Spleen (tissue), 11 donors: ENCODE measurements around the gene SECTM1. TPM values are rescaled to one million over a fixed set of nuclear protein-coding genes. Genes with fewer than 3 reads are reported as not detected.

Experiments used
- DNase-seq: peaks from one replicate; pipeline ENCODE4 v3.0.0-alpha.2; 2020
- H3K27ac ChIP-seq, 8 donors: fragments of 200-600 bp; sonication (generic) in 7 of 8; 1 replicate in 4 of 8; 2 replicates in 4 of 8; pipeline versions ENCODE4 v1.5.0 to v1.8.0; 2016 to 2021; ENCODE audit warnings: inconsistent platforms in 4 of 8, mild to moderate bottlenecking in 4 of 8, moderate library complexity in 1 of 8
- H3K27me3 ChIP-seq, 7 donors: fragments of 200-600 bp; sonication (generic) in 6 of 7; replicated peaks in 1 of 7; 1 replicate in 4 of 7; 2 replicates in 3 of 7; pipeline versions ENCODE4 v1.5.0 to v1.8.0; 2016 to 2021; ENCODE audit warnings: inconsistent platforms in 3 of 7, mild to moderate bottlenecking in 1 of 7
- H3K36me3 ChIP-seq, 6 donors: fragments of 200-600 bp; sonication (generic) in 5 of 6; 1 replicate in 4 of 6; 2 replicates in 2 of 6; pipeline versions ENCODE4 v1.5.0 to v1.8.0; 2016 to 2021; ENCODE audit warnings: inconsistent platforms in 2 of 6
- H3K4me1 ChIP-seq, 6 donors: fragments of 200-600 bp; sonication (generic) in 5 of 6; 1 replicate in 3 of 6; 2 replicates in 3 of 6; pipeline versions ENCODE4 v1.5.0 to v1.8.0; 2016 to 2021; ENCODE audit warnings: inconsistent platforms in 3 of 6
- H3K4me3 ChIP-seq, 8 donors: fragments of 200-600 bp; sonication (generic) in 7 of 8; 1 replicate in 4 of 8; 2 replicates in 4 of 8; pipeline versions ENCODE4 v1.5.0 to v1.8.0; 2016 to 2021; ENCODE audit warnings: inconsistent platforms in 4 of 8, mild to moderate bottlenecking in 4 of 8, moderate library complexity in 2 of 8
- H3K9me3 ChIP-seq, 8 donors: fragments of 200-600 bp; sonication (generic) in 7 of 8; 1 replicate in 4 of 8; 2 replicates in 4 of 8; pipeline versions ENCODE4 v1.5.0 to v1.8.0; 2016 to 2021; ENCODE audit warnings: inconsistent platforms in 4 of 8
- CTCF ChIP-seq, 11 experiments: fragments of 200-600 bp in 7 of 11; fragments of 450-650 bp in 4 of 11; sonication (generic) in 4 of 11; IDR thresholded peaks in 8 of 11; conservative IDR thresholded peaks in 3 of 11; 1 replicate in 7 of 11; 2 replicates in 4 of 11; pipeline versions ENCODE4 v1.4.0 to v1.8.0; 2016 to 2021; ENCODE audit warnings: antibody characterized with exemption in 11 of 11, inconsistent platforms in 4 of 11, mild to moderate bottlenecking in 1 of 11
- POLR2A ChIP-seq, 3 donors: fragments of 450-650 bp; IDR thresholded peaks; one replicate each; pipeline ENCODE4 v1.5.1; 2017; ENCODE audit warnings: antibody characterized with exemption in 3 of 3, mild to moderate bottlenecking in 1 of 3
- POLR2AphosphoS5 ChIP-seq, 3 donors: sonication (generic); formaldehyde crosslinking; IDR thresholded peaks; one replicate each; pipeline ENCODE4 v1.5.1; 2017; ENCODE audit warnings: antibody characterized with exemption in 3 of 3
- WGBS, 5 donors: extraction: QIAGEN DNeasy Blood & Tissue Kit in 3 of 5; methylation state at CpG; one replicate each; pipeline versions ENCODE4 v1.1.5 to v1.1.7; 2013 to 2018; 5-methylcytosine and 5-hydroxymethylcytosine counted together
- intact Hi-C: fragments of 100-400 bp; cut with DNase I; formaldehyde crosslinking; loops from one replicate; pipeline ENCODE4 v1.15.0; 2023; ENCODE audit warnings: low total_unique reads
- polyA plus RNA-seq, 3 donors: library from polyadenylated mRNA; stranded (reverse); fragments of 200-250 nt; gene quantifications; one replicate each; pipeline ENCODE4 v1.2.1, GENCODE V29; 2013
- total RNA-seq, 7 donors: library from RNA; depleted of rRNA in 3 of 7; stranded (reverse); fragments of >200 nt in 3 of 7; fragmentation: NEBNext Ultra II Directional in 4 of 7; extraction: Animal tissue kit (Norgen Biotek cat#: 25700) in 4 of 7; gene quantifications; one replicate each; pipeline versions ENCODE4 v1.1.0 to v1.2.1, GENCODE V29; 2016 to 2021
- donor health status: healthy with polysubstance abuse.
- donor health status: DM: no; HTN: no; CAD: no; lungs with moderate emphysema.
- donor health status: DM: no; HTN: no; CAD: no.
- donor health status: Bipolar disorder and iron deficiency.
- donor health status: healthy.
- donor health status: DM: no; HTN: no; CAD: no.
- donor health status: DM: yes; HTN: yes; CAD: no.

The SECTM1 gene
- total and polyA plus RNA-seq, 10 donors: 6.0 to 141 (median 60.4) TPM

GRCh38 chr17:82278308-82278707 lies 55.3 kb downstream of the SECTM1 start:
- H3K9me3 ChIP-seq: no peaks in the 10 kb centered on the region
- H3K4me1 ChIP-seq: peaks cover 6 to 58% (median 30%) of the 10 kb centered on the region in 6 donors
- H3K4me3 ChIP-seq: no peak overlapping the region
- intact Hi-C loops: no loop called here
- no peak for TF ChIP-seq POLR2A (IDR thresholded peaks at IDR 0.05)
- no peak for TF ChIP-seq POLR2AphosphoS5 (IDR thresholded peaks at IDR 0.05)
- no peak for TF ChIP-seq CTCF (IDR thresholded peaks at IDR 0.05 in 8 of 11, conservative IDR thresholded peaks at IDR 0.05 in 3 of 11)
- peak overlapping the region in 3 of 8 donors; percentile 80 to 89 (median 81) for H3K27ac ChIP-seq
- no peaks in the 10 kb centered on the region for H3K36me3 ChIP-seq
- no peak for DNase-seq
- 76 to 88% (median 87%) methylated on average over 9 of the region's 9 CpGs for WGBS, 5 donors
- H3K27me3 ChIP-seq: no peaks in the 10 kb centered on the region

- intact Hi-C loops: no loop called here
- H3K27me3 ChIP-seq: no peaks in the 10 kb centered on the region
- no peaks in the 10 kb centered on the region for H3K36me3 ChIP-seq
- no peaks in the 10 kb centered on the region for H3K9me3 ChIP-seq
- no peak overlapping the region for H3K27ac ChIP-seq
- TF ChIP-seq POLR2A (IDR thresholded peaks at IDR 0.05) (no peak), POLR2AphosphoS5 (IDR thresholded peaks at IDR 0.05) (no peak), CTCF (IDR thresholded peaks at IDR 0.05 in 8 of 11, conservative IDR thresholded peaks at IDR 0.05 in 3 of 11) (no peak)
- DNase-seq: peak; percentile 50
- 83 to 92% (median 86%) methylated on average over 12 of the region's 12 CpGs for WGBS, 5 donors
- peaks cover 6 to 53% (median 28%) of the 10 kb centered on the region in 6 donors for H3K4me1 ChIP-seq
- H3K4me3 ChIP-seq: no peak overlapping the region
These were observed 55.7 kb downstream of the SECTM1 start for GRCh38 chr17:82277851-82278250.

- peaks cover 0 to 3% (median 1%) of the 10 kb centered on the region in 6 donors for H3K36me3 ChIP-seq
- H3K4me1 ChIP-seq: peaks cover 9 to 51% (median 28%) of the 10 kb centered on the region in 6 donors
- H3K4me3 ChIP-seq: no peak overlapping the region
- WGBS, 5 donors: 84 to 97% (median 95%) methylated on average over 5 of the region's 5 CpGs
- no peaks in the 10 kb centered on the region for H3K27me3 ChIP-seq
- H3K27ac ChIP-seq: peak overlapping the region in 1 of 8 donors; percentile 0
- intact Hi-C loops: no loop called here
- no peak for DNase-seq
- H3K9me3 ChIP-seq: no peaks in the 10 kb centered on the region
- no peak for TF ChIP-seq POLR2A (IDR thresholded peaks at IDR 0.05)
- TF ChIP-seq POLR2AphosphoS5 (IDR thresholded peaks at IDR 0.05): no peak
- no peak for TF ChIP-seq CTCF (IDR thresholded peaks at IDR 0.05 in 8 of 11, conservative IDR thresholded peaks at IDR 0.05 in 3 of 11)
These were observed 56.6 kb downstream of the SECTM1 start for GRCh38 chr17:82276938-82277337.

GRCh38 chr17:82275326-82275725 lies 58.2 kb downstream of the SECTM1 start:
- Histone ChIP-seq H3K27me3 (no peaks in the 10 kb centered on the region), H3K4me1 (peaks cover 25 to 51% (median 32%) of the 10 kb centered on the region in 6 donors), H3K36me3 (peaks cover 0 to 19% (median 16%) of the 10 kb centered on the region in 6 donors), H3K4me3 (no peak overlapping the region), H3K9me3 (no peaks in the 10 kb centered on the region), H3K27ac (no peak overlapping the region)
- intact Hi-C loops: no loop called here
- TF ChIP-seq POLR2AphosphoS5 (IDR thresholded peaks at IDR 0.05): no peak
- no peak for TF ChIP-seq CTCF (IDR thresholded peaks at IDR 0.05 in 8 of 11, conservative IDR thresholded peaks at IDR 0.05 in 3 of 11)
- TF ChIP-seq POLR2A (IDR thresholded peaks at IDR 0.05): no peak
- DNase-seq: peak; percentile 66
- 84 to 95% (median 90%) methylated on average over 14 of the region's 14 CpGs for WGBS, 5 donors
